BJ (cell line): ENCODE results near the gene CDH11. TPM values are rescaled to one million over a fixed set of nuclear protein-coding genes. Genes with fewer than 3 reads are reported as not detected.

Experiments
- CTCF ChIA-PET: fragments of 350-600 bp; formaldehyde crosslinking; extraction: SDS; loops from one replicate; lab custom pipeline; 2021; ENCODE audit warnings: antibody characterized with exemption, inconsistent platforms; lab: Yijun Ruan, JAX
- POLR2A ChIA-PET: fragments of 300-600 bp; sonication (Branson Sonifier 250); formaldehyde crosslinking; extraction: SDS; loops from one replicate; lab custom pipeline; 2021; ENCODE audit warnings: antibody characterized with exemption; lab: Charles Lee
- DNase-seq: peaks from one replicate; pipeline ENCODE4 v3.0.0-alpha.2; 2011; ENCODE audit warnings: low read depth
- H3K27me3 ChIP-seq: 2 replicates; pipeline ENCODE4 v1.6.0; 2011; ENCODE audit warnings: low read length; ENCODE audit not compliant: control insufficient read depth, insufficient read depth
- H3K36me3 ChIP-seq: 2 replicates; pipeline ENCODE4 v1.5.1; 2011; ENCODE audit warnings: low read length; ENCODE audit not compliant: control insufficient read depth, insufficient read depth
- H3K4me3 ChIP-seq: 2 replicates; pipeline ENCODE4 v1.5.1; 2011; ENCODE audit warnings: low read depth, mild to moderate bottlenecking, control low read depth, low read length
- CTCF ChIP-seq: IDR thresholded peaks from 2 replicates; pipeline ENCODE4 v1.5.1; 2011; ENCODE audit warnings: low read depth, mild to moderate bottlenecking, control low read depth, inconsistent platforms, low read length, moderate library complexity; ENCODE audit not compliant: insufficient read depth
- polyA minus RNA-seq: library from RNA; depleted of rRNA, polyadenylated mRNA; stranded (reverse); fragments of >200 nt; gene quantifications from 2 replicates; pipeline ENCODE4 v1.2.3, GENCODE V29; 2011; rRNA and poly(A)+ RNA removed
- polyA plus RNA-seq: library from polyadenylated mRNA; depleted of rRNA; stranded (reverse); fragments of >200 nt; gene quantifications from 2 replicates; pipeline ENCODE4 v1.2.3, GENCODE V29; 2011; rRNA removed

Gene CDH11
- polyA plus RNA-seq (498 and 589 TPM in 2 replicates), polyA minus RNA-seq (706 and 777 TPM in 2 replicates)

GRCh38 chr16:65121870-65122723 is at the start of gene CDH11:
Gene CDH11 (minus strand): TSS chr16:65122063. CDS start chr16:65004869, 117,194 bp downstream.
- POLR2A ChIA-PET: interaction anchor here (0.6 kb wide), 2 partner anchors 212 to 344 kb away, joined by 3 to 4 read pairs; no protein-coding TSS in a partner anchor

GRCh38 chr16:65154321-65154720 is 32.5 kb upstream of the CDH11 start:
- DNase-seq: no peak

More at GRCh38 chr16:65121870-65122723, at the start of gene CDH11:
- CTCF ChIA-PET: interaction anchor here (0.6 to 2.1 kb wide), 7 partner anchors 162 to 1151 kb away, joined by 3 to 9 read pairs (median 3); no protein-coding TSS in a partner anchor
- H3K4me3 ChIP-seq: peak within 1 kb of the TSS; percentile 64
- no peaks in the 10 kb centered on the region for H3K36me3 ChIP-seq
- peak; percentile 38 for DNase-seq
- TF ChIP-seq CTCF: peak; percentile 45
- no peaks in the 10 kb centered on the region; the same call in 1 of the 2 replicates for H3K27me3 ChIP-seq

GRCh38 chr16:65153365-65154105 is 31.7 kb upstream of the CDH11 start:
- Histone ChIP-seq H3K36me3 (no peaks in the 10 kb centered on the region), H3K27me3 (no peaks in the 10 kb centered on the region), H3K4me3 (no peak overlapping the region)
- POLR2A ChIA-PET: no interaction called here
- TF ChIP-seq CTCF: no peak
- no peak for DNase-seq
- CTCF ChIA-PET: no interaction called here

More at GRCh38 chr16:65154321-65154720, 32.5 kb upstream of the CDH11 start:
- ChIA-PET CTCF (no interaction called here), POLR2A (no interaction called here)
- no peak for TF ChIP-seq CTCF
- no peaks in the 10 kb centered on the region for H3K36me3 ChIP-seq
- H3K27me3 ChIP-seq: no peaks in the 10 kb centered on the region
- H3K4me3 ChIP-seq: no peak overlapping the region

GRCh38 chr16:65148804-65149203 is 26.9 kb upstream of the CDH11 start:
- CTCF ChIA-PET: interaction anchor here (1.0 to 1.2 kb wide), 2 partner anchors 14 kb away, joined by 3 read pairs; no protein-coding TSS in a partner anchor
- POLR2A ChIA-PET: no interaction called here
- no peak for DNase-seq
- no peaks in the 10 kb centered on the region for H3K27me3 ChIP-seq
- no peak overlapping the region for H3K4me3 ChIP-seq
- no peaks in the 10 kb centered on the region for H3K36me3 ChIP-seq
- TF ChIP-seq CTCF: no peak
